Activated CD4-positive, alpha-beta T cell treated with anti-CD3 and anti-CD28 coated beads, Interleukin-2, amount 50 U/mL, for 16 hours (primary cell): ENCODE data around the gene MDM2.

Experiments used
- DNase-seq: peaks from one replicate; pipeline ENCODE4 v3.0.0-alpha.2; 2020

Gene MDM2

DNA sequence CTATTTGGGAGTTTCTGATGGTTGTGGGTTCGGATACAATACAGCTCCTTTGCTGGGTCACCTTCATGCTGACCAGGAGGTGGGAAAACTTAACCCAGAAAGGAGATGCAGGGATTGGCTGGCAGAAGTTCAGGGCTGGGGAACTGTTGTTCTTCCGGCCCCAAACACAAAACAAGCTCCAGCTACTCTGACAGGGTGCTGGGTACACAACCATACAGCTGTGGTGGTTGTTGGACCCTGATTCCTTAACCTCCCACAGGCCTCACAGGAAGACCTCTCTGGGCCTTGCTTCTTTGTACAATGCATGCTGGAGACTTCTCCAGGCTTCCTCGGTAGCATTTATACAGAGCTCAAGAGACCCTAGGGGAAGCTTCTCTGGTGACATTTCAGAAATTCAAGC is 77.4 kb downstream of the MDM2 start:
- DNase-seq, result no peak

DNA sequence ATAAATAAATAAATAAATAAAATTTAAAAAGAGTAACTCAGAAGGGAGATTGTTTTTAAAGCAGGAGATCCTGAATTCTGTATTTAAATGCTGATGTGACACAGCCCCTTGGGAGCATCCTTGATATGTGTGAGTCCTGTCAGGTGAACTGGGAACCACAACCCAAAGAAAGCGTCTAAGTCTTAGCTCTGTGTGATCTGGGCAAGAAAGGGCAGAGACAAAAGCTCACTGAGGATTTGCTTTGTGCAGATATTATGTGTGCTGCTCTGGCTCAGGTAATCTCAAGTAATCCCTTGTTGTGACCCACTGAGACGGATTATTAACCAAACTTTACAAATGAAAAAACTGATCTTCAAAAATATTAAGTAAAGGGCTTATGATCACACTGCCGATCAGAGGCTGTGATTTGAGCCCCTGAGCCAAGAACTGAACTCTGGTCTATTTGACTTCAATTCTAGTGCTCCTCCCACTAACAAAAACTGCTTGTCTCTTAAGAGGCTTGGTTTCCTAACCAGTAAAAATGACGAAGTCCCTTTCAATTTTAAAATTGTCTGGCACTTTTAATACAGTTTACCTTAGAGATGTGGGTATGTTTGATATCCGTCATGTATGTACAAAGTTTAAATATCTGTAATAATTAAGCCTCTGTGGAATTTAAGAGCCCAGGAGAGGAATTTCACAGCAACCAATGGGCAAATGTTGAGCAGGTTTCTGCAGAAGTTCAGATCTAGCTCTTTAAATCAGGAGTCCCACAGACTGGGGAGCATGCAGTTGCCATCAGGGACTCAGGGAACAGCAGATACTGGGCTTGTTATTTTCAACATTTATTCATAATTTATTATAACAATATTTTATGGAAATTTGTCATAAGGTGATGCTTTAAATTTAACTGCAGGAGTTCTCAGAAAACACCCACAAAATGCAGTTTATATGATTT is 78.9 kb downstream of the MDM2 start:
- DNase-seq, result no peak

DNA sequence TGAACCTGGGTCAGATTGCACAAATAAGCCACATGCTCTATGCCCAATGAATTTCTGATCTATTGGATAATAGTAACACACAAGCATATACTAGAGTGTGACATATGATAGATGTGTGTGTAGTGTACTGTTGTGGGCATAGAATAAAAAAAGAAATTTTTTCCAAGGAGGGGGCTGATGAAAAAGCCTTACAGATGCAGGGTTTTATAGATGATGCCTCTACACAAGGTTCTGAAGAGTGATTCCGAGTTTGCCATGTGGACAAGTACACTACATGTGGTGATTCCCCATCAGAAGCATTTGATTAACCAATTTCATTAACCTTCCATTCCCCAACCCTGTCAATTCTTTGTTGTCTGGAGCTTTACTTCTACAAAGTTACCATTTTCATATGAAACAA is 79.7 kb downstream of the MDM2 start:
- no peak for DNase-seq

DNA sequence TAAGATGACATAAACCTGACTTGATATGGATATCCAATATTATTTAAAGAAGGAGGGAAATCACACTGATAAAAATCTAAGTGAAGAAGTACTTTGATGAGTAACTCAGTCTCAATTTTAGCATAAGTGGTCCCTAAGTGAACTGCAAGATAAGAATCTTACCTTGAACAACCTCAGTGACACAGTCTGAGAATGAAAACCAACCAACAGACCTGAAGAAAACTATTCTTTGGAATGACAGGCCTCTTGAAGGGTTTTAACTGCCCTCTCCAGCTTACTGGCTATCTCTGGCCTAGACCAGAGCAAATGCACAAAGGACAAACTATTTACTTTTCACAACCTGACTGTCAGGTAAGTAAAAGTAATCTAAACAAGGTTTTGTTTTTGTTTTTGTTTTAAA is 80.3 kb downstream of the MDM2 start:
- peak; percentile 71 for DNase-seq

DNA sequence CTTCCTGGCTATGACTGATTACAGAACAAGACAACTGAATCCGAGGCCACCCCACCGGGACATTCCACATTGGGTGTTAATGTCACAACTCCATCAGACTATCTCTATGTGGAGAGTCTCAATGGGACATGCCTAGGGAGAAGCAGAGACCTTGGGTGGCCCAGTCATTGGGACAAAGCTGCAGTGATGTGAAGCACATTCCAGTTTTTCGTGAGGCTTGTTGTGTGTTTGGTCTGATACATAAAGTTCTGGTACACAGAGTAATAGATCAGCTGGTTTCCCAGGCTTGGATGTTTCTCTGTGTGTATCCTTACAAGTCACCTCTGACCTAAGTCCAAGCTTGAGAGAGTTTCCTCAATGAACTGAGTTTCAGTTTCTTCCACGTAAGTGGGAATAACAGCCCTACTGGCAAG is 82.7 kb downstream of the MDM2 start:
- DNase-seq, result no peak

DNA sequence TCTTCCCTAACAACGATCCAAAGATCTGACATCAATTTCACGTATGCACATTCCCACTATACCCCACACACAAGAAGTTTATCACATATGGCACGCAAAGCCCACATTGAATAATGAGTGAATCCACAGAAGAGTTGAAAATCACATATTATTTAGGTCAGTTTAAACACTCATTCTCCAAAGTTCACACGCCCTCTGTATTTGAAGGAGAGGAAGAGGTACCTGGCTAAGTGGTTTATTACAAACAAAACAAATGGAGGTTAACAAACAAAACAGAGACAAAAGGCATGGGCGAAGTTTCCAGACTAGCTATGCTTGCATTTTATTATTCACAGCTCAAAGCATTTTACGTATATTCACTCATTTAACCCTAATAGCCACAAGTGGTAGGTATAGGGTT is 83.2 kb downstream of the MDM2 start:
- DNase-seq, result no peak

DNA sequence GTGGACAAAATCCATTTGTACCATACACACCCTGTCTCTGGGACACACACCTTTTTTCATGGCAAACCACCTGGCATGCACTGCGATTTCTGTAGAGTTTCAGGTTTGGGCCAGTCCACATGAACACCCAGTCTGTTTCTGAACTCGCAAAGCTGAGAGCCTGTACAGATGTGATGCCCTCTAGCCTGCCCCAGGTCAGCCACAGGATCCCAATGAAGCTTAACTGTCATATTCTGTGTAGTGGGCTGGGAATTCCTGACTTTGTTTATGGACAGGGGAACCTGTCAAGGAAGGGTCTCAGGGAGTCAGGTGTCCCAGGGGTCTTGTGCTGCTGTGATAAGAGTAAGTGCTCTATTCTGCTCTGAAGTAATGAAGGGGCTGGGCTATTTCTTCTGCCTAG is 85.2 kb downstream of the MDM2 start:
- DNase-seq, result no peak

DNA sequence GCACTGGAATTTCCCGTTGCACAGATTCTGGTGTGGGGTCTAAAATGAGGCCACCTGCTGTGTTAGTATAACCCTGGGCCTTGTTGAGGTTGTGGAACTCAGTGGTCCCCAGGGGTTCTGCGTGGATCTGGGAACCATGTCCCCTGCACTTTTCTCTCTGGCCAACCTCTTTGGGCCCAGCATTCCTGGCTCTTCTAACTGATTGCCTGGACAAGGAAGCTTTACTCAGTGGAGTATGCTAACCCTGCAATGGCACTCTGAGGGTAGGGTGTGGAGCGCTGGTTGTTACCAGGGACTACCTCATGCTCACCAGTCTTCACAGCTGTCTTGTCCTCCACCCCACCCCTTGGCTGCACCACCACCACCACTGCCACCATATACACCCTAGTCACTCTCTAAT is 85.8 kb downstream of the MDM2 start:
- DNase-seq, result no peak

DNA sequence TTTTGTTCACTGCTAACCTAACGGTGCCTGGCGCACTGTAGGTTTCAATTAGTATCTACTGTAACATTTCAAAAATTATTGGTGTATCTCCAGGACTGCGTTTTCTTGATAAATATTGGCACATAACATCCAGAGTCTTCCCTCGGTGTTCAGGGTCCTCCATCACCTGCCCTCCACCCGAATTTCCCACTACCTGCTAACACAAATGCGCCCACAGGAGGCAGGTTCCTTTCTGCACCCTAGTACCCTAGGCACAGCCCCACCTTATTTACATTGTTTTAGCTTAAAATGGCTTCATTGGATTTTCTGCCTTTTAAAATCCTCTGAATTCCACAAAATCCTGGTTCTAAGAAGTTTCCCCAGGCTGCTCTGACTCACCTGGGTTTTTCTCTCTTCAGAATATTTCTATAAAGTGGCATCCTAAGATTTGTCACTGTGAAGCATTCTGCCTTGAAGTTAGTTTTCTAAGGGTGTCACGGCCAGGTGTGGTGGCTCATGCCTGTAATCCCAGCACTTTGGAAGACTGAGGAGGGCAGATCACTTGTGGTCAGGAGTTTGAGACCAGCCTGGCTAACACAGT is 86.4 kb downstream of the MDM2 start:
- no peak for DNase-seq

DNA sequence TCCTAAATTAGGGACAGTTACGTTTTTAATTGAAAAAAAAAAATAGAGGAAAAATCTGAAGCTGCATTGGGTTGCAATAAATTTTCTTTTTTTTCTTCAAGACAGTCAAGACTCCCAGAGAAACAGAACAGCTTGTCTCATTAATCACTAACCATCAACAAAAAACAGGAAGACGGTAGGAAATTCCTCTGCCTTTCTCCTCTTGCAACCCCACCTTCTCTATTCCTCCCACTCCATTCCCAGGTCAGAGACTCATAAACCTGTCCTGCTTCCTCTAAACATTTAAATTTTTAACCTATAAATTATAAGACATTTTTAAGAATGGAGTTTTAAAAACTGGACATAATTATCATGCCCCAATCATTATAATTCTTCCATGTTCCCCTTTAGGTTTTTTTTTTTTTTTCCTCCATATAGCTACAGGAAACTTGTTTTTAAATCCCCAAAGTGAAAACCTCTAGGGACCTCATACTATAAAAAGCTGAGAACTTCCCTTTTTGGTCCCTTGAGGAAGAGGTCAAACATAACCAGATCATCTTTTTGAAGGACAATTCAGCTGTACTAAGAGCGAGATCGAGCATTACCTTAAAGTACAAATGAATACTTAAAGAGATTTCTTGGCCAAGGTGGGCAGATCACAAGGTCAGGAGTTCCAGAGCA is 89.0 kb downstream of the MDM2 start:
- DNase-seq, result no peak

DNA sequence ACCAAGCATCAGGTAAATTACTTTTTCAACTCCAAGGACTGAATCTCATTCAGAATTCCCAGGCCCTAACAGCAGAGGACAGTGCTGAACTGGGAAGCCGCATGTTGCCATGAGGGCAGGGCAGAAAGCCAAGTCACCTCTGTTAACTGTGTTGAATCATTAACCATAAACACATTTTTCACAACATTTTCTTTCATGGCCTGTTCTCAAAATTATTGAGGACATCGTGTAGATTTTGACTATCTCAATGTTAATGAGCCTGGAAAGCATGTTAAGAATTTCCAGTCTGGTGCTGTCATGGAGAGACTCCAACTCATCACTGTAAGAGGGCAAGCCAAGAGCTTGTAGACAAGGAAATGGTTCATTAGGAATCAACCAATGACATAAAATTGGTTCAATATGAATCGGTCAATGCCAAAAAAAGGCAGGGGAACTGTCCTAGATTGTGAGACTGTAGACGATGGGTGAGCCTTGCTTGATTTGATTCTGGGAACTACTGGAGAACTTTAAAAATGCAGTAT is 91.3 kb downstream of the MDM2 start:
- no peak for DNase-seq

DNA sequence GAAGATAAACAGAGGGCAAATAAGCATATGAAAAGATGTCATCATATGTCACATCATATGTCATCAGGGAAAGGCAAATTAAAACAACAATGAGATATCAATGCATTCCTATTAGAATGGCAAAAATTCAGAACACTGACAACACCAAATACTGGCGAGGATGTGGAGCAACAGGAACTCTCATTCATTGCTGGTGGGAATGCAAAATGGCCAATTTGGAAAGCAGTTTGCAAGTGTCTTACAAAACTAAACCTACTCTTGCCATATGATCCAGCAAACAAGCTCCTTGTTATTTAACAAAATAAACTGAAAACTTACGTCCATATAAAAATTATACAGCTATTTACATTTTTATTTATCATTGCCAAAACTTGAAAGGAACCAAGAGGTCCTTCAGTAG is 92.3 kb downstream of the MDM2 start:
- no peak for DNase-seq
